Measurements from ENCODE around the gene MOV10L1.

MOV10L1 gene

DNA sequence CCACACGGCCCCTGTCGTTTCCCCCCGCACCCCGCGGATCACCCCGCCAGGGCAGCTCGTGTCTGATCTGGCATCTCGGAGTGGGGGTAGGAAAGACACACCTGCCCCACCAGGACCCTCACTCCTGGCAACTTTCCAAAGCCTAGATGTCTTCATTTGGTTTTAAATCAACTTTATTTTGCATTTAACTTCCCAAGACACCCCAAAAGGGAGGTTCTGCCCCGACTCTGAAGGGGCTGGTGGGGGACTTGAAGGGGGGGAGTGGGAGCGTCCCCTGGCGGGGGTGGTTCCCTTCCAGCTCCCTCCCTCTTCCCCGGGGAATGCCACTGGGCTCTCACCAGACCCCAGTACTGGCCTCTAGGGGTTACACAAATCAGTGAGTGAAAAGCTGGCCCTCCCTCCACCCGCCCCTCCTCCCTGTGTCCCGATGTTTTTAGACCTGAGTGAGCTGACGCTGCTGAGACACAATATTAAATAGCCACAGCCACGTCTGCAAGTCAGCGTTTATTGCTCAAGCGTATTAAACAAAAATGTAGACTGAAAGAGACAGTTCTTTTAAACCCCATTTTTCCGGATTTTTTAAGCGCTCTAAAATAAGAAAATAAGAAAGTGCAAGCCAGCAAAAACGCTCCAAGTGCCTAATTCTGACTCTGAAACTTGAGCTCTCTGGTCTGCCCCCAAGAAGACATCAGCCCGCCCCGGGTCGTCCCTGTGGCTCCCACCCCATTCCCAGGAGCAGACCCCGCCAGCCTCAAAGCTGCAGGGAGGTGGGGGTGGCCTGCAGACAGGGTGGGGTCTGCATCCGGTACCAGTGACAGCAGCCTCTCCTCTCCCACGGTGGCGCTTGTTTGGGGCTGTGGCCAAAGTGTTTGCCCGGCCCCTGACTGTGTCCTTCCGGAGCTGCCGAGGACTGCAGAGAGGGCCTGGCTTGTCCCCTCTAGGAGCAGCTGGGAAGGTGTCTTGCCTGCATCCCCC lies 30.6 kb upstream of the MOV10L1 start:
- DNase-seq = no peak

DNA sequence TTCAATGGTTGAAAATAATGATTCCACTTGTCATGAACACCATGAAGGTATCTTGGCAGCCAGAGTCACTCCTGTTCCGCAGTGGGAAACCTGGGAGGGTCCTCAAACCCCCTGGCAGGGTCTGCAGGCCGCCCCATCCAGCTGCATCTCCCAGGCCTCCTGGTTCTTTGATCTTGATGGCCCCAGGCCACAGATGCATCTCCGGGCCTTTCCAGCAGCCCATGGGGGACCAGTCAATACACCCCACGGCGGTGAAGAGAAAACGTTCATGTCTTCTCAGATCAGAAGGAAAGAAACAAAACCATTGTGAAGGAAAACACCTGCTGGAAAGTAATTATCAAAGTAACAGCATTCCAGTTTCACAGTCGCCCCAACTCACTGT lies 29.9 kb upstream of the MOV10L1 start:
- no peak for DNase-seq

DNA sequence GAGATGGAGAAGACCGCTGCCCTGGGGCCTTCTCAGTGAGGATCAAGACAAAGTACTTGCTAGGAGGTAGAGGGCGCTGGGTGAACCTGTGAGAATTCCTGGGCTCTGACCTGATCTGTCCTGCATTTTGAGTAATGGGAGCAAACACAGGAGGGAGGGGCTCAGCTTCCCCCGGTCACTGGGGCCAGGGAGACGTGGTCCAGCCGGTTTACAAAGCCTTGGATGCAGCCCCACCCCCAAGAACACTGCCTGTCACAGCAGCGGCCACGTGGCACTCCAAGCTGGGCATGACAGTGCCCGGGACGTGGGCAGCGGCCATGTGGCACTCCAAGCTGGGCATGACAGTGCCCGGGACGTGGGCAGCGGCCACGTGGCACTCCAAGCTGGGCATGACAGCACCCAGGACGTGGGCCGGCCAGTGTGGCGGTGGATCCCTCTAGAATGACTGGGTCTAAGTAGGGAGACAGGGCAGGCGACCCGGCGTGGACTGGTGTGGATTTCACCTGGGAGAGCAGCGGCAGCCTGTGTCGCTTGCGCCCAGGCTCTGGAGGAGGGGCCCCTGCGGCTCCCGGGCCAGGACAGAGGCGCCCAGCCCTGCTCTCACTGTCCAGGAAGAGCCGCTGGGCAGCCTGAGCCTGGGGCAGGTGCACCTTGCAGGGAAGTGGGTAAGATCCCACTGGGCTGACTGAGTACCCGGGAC lies 29.2 kb upstream of the MOV10L1 start:
- DNase-seq = no peak

- no peak for DNase-seq
Observed at GRCh38 chr22:50061141-50061823, 28.5 kb upstream of the MOV10L1 start.

- DNase-seq = no peak
Observed at GRCh38 chr22:50061824-50062355, 27.9 kb upstream of the MOV10L1 start.

DNA sequence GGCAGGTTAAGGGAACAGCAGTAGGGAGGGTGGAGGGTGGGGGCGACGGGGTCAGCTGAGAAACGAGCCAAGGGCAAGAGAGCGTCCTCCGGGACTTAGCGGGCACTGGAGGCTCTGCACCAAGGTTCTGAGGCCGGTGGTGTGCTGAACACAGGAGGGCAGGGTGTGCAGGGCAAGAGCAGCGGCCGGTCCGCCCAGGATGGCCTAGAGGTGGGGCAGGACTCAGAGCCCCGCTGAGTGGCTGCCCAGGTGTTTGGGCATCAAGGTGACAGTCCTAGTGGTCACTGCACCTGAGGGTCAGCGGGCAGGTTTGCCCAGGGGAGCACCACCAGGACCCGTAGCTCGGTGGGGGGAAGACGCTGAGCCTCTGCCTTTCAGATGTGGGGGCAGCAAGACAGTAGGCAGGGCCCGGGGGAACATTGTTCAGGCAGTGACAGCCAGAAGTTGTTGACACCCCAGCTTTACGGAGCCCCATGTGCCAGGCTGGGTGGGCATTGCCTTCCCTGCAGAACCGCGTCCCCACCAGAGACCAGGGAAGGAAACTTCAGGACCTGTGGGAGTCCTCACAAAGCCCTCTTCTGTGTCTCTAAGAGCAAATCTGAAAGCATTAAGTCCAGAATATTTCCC lies 27.2 kb upstream of the MOV10L1 start:
- no peak for DNase-seq

DNA sequence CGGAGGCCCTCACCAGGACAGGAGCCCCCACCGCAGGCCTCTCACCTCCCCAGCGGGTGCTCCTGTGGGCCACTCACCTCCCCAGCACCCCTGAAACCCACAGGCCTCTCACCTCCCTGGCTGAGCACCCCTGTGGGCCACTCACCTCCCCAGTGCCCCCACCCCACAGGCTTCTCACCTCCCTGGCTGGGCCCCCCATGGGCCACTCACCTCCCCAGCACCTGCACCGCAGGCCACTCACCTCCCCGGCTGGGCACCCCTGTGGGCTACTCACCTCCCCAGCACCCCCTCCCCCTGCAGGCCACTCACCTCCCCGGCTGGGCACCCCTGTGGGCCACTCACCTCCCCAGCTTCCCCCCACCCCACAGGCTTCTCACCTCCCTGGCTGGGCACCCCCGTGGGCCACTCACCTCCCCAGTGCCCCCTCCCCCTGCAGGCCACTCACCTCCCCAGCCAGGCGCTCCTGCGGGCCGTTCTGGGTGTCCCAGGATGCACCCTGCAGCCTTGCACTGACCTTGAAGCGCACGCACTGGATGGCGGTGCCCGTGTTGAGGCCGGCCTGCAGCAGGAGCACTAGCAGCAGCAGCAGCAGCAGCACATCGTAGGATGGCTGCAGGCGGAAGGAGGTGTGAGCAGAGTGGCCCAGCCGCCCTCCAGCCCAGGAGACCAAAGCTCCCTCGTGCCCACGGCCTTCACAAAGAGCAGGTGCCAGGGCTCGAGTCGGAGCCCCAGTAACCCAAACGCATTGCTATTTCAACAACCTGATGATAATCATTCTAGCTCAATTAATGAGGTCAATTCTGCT lies 26.0 kb upstream of the MOV10L1 start:
- DNase-seq = no peak

DNA sequence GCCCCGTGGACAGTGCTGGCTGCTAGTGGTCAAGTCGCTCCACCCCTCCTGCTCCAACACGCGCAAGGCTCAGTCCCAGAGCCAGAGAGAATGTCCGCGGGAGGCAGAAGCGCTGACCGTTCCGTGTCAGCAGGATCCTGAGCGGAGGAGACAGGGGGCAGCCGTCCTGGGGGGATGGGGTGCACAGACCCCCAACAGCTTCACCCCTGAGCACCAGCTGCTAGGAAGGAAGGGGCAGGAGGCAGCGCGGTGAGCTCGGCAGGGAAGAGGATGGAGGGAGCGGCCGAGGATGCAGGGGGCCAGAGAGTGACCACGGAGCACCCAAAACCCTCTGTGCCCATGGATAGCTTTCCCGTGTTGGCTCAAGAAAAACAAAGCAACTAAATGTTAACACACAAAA lies 25.4 kb upstream of the MOV10L1 start:
- no peak for DNase-seq

- no peak for DNase-seq
Observed at GRCh38 chr22:50067244-50067643, 22.6 kb upstream of the MOV10L1 start.

- DNase-seq = no peak
Observed at GRCh38 chr22:50068096-50068495, 21.7 kb upstream of the MOV10L1 start.

GRCh38 chr22:50070366-50070765 lies 19.4 kb upstream of the MOV10L1 start:
- no peak for DNase-seq

- DNase-seq = no peak
Observed at GRCh38 chr22:50071432-50072166, 18.2 kb upstream of the MOV10L1 start.

GRCh38 chr22:50072167-50072555 lies 17.6 kb upstream of the MOV10L1 start:
- DNase-seq = no peak

GRCh38 chr22:50072714-50073538 lies 16.9 kb upstream of the MOV10L1 start:
- no peak for DNase-seq

DNA sequence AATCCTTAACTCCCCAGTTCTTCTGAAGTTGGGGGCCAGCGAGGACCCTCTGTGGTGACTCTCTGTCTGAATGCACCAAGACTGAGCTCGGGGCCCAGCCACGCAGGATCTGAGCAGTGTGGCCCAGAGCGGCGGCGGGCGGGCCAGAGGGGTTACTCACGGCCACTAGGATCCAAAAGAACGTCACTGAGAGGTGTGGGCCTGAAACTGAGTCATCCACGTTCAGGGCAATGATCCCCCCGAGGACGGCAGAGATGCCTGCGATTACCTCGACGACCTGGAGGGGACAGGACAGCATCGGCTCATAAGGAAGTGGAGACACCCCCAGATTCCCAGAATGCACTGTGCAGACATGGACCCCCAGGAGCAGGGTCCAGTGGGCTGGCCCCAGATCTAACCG lies 15.8 kb upstream of the MOV10L1 start:
- DNase-seq = no peak

GRCh38 chr22:50074551-50075530 lies 15.0 kb upstream of the MOV10L1 start:
- peak; percentile 39 for DNase-seq

- no peak for DNase-seq
Observed at GRCh38 chr22:50076646-50077535, 12.9 kb upstream of the MOV10L1 start.

GRCh38 chr22:50078246-50078645 lies 11.6 kb upstream of the MOV10L1 start:
- no peak for DNase-seq
